Activated CD4-positive, alpha-beta T cell treated with anti-CD3 and anti-CD28 coated beads, Interleukin-2, amount 50 U/mL, for 24 hours (primary cell): ENCODE data around the gene IL6R.

Experiments
- DNase-seq, 2 donors: peaks; one replicate each; pipeline ENCODE4 v3.0.0-alpha.2; 2020; ENCODE audit warnings: low read depth in 1 of 2, low spot score in 1 of 2

IL6R gene

DNA sequence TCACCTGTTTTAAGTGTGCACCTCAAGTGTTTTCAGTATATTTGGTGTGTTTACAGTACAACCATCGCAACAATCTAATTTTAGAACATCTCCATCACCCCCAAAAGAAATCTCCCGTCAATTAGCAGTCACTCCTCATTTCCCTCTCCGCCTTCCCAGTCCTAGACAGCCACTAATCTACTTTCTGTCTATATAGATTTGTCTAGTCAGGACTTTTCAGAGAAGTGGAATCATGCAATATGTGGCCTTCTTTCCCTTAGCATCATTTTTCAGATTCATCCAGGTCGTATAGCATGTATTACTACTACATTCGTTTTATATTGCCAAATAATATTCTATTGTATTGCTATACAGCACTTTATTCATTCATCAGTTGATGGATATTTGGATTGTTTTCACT lies 98.8 kb downstream of the IL6R start:
- no peak for DNase-seq

DNA sequence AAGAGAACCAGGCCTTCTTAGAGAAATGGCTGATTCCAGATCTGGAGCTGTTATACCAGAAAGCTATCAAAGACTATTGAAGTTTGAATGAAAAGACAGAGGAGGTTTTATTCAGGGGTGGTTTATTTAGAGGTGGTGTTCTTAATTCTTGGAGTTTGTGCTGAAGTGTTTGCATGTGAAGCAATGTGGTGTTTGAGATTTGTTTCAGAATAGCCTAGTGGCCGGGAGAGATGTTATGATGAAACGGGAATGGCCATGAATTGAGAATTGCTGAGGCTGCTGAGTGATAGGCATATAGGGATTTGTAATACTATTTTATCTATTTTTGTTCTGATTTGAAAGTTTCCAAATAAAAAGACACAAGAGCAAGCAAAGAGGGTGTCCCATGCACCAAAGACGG lies 107.6 kb downstream of the IL6R start:
- DNase-seq, result no peak

DNA sequence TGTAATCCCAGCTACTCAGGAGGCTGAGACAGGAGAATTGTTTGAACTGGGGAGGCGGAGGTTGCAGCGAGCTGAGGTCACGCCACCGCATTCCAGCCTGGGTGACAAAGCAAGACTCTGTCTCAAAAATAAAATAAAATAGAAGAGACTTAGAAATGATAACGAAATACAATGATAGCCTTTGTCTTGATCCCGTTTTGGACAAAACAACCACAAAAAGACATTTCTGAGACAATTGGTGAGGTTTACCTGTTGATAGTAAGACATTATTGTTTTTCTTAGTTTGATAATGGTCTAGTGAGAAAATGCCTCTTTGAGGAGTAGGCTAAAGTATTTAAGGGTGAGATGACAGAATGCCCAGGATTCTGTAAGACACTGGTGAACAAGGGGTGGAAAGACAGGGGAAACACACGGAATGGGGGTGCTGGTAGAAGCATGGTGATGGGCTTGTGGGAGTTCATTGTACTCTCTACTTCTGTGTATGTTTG lies 109.0 kb downstream of the IL6R start:
- no peak for DNase-seq

DNA sequence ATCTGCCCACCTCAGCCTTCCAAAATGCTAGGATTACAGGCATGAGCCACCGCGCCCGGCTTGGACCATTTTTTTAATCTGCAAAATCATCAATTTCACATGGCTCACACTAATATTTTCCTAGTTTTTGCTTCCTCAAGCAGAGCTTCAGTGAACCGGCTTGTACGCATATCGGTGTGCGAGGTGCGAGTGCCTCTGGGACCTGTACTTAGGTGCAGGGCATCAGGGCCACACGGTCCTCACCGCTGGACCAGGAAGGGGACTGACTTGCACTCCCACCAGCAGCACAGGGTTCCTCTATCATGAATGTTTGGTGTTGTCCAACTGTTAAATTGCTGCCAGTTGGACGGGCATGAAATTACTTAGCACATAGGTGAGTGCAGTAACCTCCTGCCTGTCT lies 112.5 kb downstream of the IL6R start:
- no peak for DNase-seq
